ENCODE results near the gene FCMR.

DNA sequence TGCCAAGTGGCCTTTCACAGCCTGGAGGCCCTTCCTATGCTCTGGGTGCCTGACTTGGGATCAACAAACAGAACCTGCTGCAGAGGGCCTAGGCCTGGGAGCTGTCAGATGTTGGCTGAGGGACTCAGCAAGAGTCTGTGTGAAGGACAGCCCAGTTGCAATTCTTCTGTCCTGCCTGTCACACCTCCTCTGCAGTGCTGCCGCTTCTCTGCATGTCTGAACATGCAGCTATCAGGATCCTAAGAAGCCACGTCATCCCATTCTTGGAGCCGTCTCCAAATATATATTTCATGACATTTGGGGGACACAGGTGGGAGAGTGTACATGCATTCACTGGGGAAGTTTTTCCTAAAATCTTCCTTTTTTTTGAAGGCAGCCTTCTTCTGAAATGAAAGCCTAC lies 39.9 kb upstream of the FCMR start:
- TF ChIP-seq, protein P1, sequence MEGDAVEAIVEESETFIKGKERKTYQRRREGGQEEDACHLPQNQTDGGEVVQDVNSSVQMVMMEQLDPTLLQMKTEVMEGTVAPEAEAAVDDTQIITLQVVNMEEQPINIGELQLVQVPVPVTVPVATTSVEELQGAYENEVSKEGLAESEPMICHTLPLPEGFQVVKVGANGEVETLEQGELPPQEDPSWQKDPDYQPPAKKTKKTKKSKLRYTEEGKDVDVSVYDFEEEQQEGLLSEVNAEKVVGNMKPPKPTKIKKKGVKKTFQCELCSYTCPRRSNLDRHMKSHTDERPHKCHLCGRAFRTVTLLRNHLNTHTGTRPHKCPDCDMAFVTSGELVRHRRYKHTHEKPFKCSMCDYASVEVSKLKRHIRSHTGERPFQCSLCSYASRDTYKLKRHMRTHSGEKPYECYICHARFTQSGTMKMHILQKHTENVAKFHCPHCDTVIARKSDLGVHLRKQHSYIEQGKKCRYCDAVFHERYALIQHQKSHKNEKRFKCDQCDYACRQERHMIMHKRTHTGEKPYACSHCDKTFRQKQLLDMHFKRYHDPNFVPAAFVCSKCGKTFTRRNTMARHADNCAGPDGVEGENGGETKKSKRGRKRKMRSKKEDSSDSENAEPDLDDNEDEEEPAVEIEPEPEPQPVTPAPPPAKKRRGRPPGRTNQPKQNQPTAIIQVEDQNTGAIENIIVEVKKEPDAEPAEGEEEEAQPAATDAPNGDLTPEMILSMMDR (conservative IDR thresholded peaks at IDR 0.05; ENCODE audit: low read depth in 2 of 2): no peak
- TF ChIP-seq POLR2AphosphoS5 (IDR thresholded peaks at IDR 0.05; ENCODE audit: low read depth): no peak
- no peak for TF ChIP-seq EZH2phosphoT487 (IDR thresholded peaks at IDR 0.05; ENCODE audit: unreplicated experiment)
- TF ChIP-seq EZH2 (IDR thresholded peaks at IDR 0.05; ENCODE audit: low read depth, unreplicated experiment): no peak
- no peak for TF ChIP-seq ZNF114 (CRISPR knock-in tag; IDR thresholded peaks at IDR 0.05)
- no peak for TF ChIP-seq CREB1 (CRISPR knock-in tag; IDR thresholded peaks at IDR 0.05; ENCODE audit: low read depth)
- TF ChIP-seq, protein P2, sequence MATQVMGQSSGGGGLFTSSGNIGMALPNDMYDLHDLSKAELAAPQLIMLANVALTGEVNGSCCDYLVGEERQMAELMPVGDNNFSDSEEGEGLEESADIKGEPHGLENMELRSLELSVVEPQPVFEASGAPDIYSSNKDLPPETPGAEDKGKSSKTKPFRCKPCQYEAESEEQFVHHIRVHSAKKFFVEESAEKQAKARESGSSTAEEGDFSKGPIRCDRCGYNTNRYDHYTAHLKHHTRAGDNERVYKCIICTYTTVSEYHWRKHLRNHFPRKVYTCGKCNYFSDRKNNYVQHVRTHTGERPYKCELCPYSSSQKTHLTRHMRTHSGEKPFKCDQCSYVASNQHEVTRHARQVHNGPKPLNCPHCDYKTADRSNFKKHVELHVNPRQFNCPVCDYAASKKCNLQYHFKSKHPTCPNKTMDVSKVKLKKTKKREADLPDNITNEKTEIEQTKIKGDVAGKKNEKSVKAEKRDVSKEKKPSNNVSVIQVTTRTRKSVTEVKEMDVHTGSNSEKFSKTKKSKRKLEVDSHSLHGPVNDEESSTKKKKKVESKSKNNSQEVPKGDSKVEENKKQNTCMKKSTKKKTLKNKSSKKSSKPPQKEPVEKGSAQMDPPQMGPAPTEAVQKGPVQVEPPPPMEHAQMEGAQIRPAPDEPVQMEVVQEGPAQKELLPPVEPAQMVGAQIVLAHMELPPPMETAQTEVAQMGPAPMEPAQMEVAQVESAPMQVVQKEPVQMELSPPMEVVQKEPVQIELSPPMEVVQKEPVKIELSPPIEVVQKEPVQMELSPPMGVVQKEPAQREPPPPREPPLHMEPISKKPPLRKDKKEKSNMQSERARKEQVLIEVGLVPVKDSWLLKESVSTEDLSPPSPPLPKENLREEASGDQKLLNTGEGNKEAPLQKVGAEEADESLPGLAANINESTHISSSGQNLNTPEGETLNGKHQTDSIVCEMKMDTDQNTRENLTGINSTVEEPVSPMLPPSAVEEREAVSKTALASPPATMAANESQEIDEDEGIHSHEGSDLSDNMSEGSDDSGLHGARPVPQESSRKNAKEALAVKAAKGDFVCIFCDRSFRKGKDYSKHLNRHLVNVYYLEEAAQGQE (IDR thresholded peaks at IDR 0.05; ENCODE audit: unreplicated experiment): no peak
- TF ChIP-seq, protein P3, sequence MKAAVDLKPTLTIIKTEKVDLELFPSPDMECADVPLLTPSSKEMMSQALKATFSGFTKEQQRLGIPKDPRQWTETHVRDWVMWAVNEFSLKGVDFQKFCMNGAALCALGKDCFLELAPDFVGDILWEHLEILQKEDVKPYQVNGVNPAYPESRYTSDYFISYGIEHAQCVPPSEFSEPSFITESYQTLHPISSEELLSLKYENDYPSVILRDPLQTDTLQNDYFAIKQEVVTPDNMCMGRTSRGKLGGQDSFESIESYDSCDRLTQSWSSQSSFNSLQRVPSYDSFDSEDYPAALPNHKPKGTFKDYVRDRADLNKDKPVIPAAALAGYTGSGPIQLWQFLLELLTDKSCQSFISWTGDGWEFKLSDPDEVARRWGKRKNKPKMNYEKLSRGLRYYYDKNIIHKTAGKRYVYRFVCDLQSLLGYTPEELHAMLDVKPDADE (IDR thresholded peaks at IDR 0.05): no peak
- no peak for TF ChIP-seq JUNB (IDR thresholded peaks at IDR 0.05; ENCODE audit: unreplicated experiment)
- no peak for TF ChIP-seq NANOG (IDR thresholded peaks at IDR 0.05; ENCODE audit: borderline replicate concordance)
- TF ChIP-seq STAT1 (IDR thresholded peaks at IDR 0.05; ENCODE audit: unreplicated experiment): no peak
- TF ChIP-seq ZNF331 (CRISPR knock-in tag; IDR thresholded peaks at IDR 0.05; ENCODE audit: low read depth): no peak
